Naive thymus-derived CD4-positive, alpha-beta T cell (primary cell): Measurements from ENCODE around the gene SEPTIN14. TPM values are rescaled to one million over a fixed set of nuclear protein-coding genes. Genes with fewer than 3 reads are reported as not detected.
A peak's percentile ranks its signal among the peaks of the same experiment; 100 is the strongest.
"Not testable (repeated sequence)": the region's sequence is repeated elsewhere in the genome, so short reads cannot be mapped to it uniquely, and the experiment has no call there.

Source experiments
- ATAC-seq: fragments of 150-1000 bp; cut with Tn5 transposase; 2 replicates; pipeline ENCODE4 v1.10.0; 2021; ENCODE audit warnings: mild to moderate bottlenecking, moderate library complexity
- CTCF ChIA-PET: fragments of 350-600 bp; sonication (Branson Sonifier 250); formaldehyde crosslinking; loops from one replicate; lab custom pipeline; 2021; ENCODE audit warnings: antibody characterized with exemption; lab: Charles Lee
- POLR2A ChIA-PET: fragments of 350-600 bp; sonication (Branson Sonifier 250); formaldehyde crosslinking; loops from one replicate; lab custom pipeline; 2021; ENCODE audit warnings: antibody characterized with exemption, inconsistent platforms; lab: Charles Lee
- DNase-seq, 9 donors: peaks; one replicate each; pipeline versions ENCODE4 v3.0.0 to v3.0.0-alpha.2; 2020 to 2022; ENCODE audit warnings: mixed read lengths in 1 of 9
- H3K27ac ChIP-seq: one replicate; pipeline ENCODE4 v1.7.0; 2013; ENCODE audit warnings: mild to moderate bottlenecking, low read depth, low read length, moderate library complexity
- H3K27me3 ChIP-seq, 2 donors: one replicate each; pipeline ENCODE4 v1.7.0; 2013; ENCODE audit warnings: low read length in 2 of 2, mild to moderate bottlenecking in 2 of 2, moderate library complexity in 2 of 2; ENCODE audit not compliant: control insufficient read depth in 2 of 2, insufficient read depth in 2 of 2
- H3K36me3 ChIP-seq, 3 experiments: 1 replicate in 2 of 3; 2 replicates in 1 of 3; pipeline ENCODE4 v1.7.0; 2013; ENCODE audit warnings: low read length in 3 of 3, mild to moderate bottlenecking in 3 of 3, moderate library complexity in 1 of 3; ENCODE audit not compliant: insufficient read depth in 3 of 3, control insufficient read depth in 2 of 3
- H3K4me1 ChIP-seq, 2 donors: one replicate each; pipeline ENCODE4 v1.7.0; 2013; ENCODE audit warnings: low read length in 2 of 2, mild to moderate bottlenecking in 2 of 2, moderate library complexity in 1 of 2; ENCODE audit not compliant: control insufficient read depth in 2 of 2, insufficient read depth in 2 of 2
- H3K4me3 ChIP-seq: 2 replicates; pipeline ENCODE4 v1.7.0; 2013; ENCODE audit warnings: mild to moderate bottlenecking, low read length
- H3K9me3 ChIP-seq, 3 experiments: 1 replicate in 2 of 3; 2 replicates in 1 of 3; pipeline ENCODE4 v1.7.0; 2013; ENCODE audit warnings: low read length in 3 of 3; ENCODE audit not compliant: control insufficient read depth in 2 of 3
- H3K27ac Mint-ChIP-seq, 9 donors: one replicate each; pipeline ENCODE4 v1.8.0; 2020 to 2022; ENCODE audit warnings: mixed read lengths in 9 of 9, mild to moderate bottlenecking in 8 of 9, moderate library complexity in 5 of 9, inconsistent platforms in 2 of 9
- H3K27me3 Mint-ChIP-seq, 5 donors: one replicate each; pipeline ENCODE4 v1.8.0; 2021 to 2022; ENCODE audit warnings: mixed read lengths in 5 of 5, mild to moderate bottlenecking in 1 of 5
- H3K36me3 Mint-ChIP-seq, 5 donors: one replicate each; pipeline ENCODE4 v1.8.0; 2020 to 2022; ENCODE audit warnings: mixed read lengths in 5 of 5, mild to moderate bottlenecking in 3 of 5, inconsistent platforms in 1 of 5
- H3K4me1 Mint-ChIP-seq, 7 donors: one replicate each; pipeline ENCODE4 v1.8.0; 2020 to 2022; ENCODE audit warnings: mixed read lengths in 7 of 7, mild to moderate bottlenecking in 3 of 7, inconsistent platforms in 1 of 7
- H3K4me3 Mint-ChIP-seq, 10 donors: one replicate each; pipeline ENCODE4 v1.8.0; 2020 to 2022; ENCODE audit warnings: mild to moderate bottlenecking in 10 of 10, mixed read lengths in 10 of 10, moderate library complexity in 6 of 10, inconsistent platforms in 2 of 10
- H3K9me3 Mint-ChIP-seq, 11 donors: one replicate each; pipeline ENCODE4 v1.8.0; 2020 to 2022; ENCODE audit warnings: mixed read lengths in 11 of 11, mild to moderate bottlenecking in 4 of 11, inconsistent platforms in 1 of 11, moderate library complexity in 1 of 11
- intact Hi-C, 2 donors: fragments of 100-400 bp; cut with micrococcal nuclease; formaldehyde crosslinking; loops; one replicate each; pipeline ENCODE4 v1.15.1; 2023
- polyA plus RNA-seq, 2 donors: library from polyadenylated mRNA; unstranded; fragments of 300-500 nt; fragmentation: Illumina TruSeq; gene quantifications; one replicate each; pipeline ENCODE4 v1.2.3, GENCODE V29; 2021
- total RNA-seq, 6 experiments: library from RNA in 5 of 6; stranded (reverse) in 5 of 6; gene quantifications; 1 replicate in 5 of 6; 2 replicates in 1 of 6; pipeline ENCODE4 v1.2.3 and lab custom pipeline; 2021 to 2026

Gene SEPTIN14
- total and polyA plus RNA-seq, 7 experiments from 2014 or later: not detected

DNA sequence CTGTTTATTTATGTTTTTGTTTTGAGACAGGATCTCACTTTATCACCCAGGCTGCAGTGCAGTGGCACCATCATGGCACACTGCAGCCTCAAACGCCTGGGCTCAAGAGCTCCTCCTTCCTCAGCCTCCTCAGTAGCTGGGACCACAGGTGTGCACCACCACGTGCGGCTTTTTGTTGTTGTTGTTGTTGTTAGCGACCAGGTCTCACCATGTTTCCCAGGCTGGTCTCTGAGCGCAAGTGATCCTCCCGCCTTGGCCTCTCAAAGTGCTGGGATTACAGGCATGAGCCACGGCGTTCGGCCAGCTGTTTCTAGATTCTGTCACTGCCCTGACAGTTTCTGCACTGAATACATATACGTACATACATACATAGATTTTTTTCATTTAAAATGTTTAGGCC lies 25.8 kb upstream of the SEPTIN14 start:
- peak in 1 of 9 donors; percentile 5 for DNase-seq
- intact Hi-C loops: loop anchor here (5.0 to 10.0 kb wide), 4 partner anchors 174 to 1131 kb away; partner anchors contain the start of genes LANCL2 (in 1 of the 2), SEC61G (in 1 of the 2) and SUMF2 (in 1 of the 2)
- H3K9me3 ChIP-seq, ATAC-seq, H3K27ac ChIP-seq, H3K27me3 ChIP-seq, POLR2A ChIA-PET, H3K27me3 Mint-ChIP-seq, H3K4me1 ChIP-seq, H3K4me3 ChIP-seq, H3K36me3 Mint-ChIP-seq, H3K36me3 ChIP-seq, H3K9me3 Mint-ChIP-seq: not testable (repeated sequence)
- Mint-ChIP-seq H3K4me1 (peaks cover 0 to 10% (median 5%) of the 10 kb centered on the region in 7 donors), H3K4me3 (peak overlapping the region; percentile 82 to 89 (median 86)), H3K27ac (peak overlapping the region; percentile 83 to 94 (median 90))
- CTCF ChIA-PET: interaction anchor here (1.0 kb wide), 1 partner anchor 75 kb away, joined by 3 read pairs; no protein-coding TSS in a partner anchor

DNA sequence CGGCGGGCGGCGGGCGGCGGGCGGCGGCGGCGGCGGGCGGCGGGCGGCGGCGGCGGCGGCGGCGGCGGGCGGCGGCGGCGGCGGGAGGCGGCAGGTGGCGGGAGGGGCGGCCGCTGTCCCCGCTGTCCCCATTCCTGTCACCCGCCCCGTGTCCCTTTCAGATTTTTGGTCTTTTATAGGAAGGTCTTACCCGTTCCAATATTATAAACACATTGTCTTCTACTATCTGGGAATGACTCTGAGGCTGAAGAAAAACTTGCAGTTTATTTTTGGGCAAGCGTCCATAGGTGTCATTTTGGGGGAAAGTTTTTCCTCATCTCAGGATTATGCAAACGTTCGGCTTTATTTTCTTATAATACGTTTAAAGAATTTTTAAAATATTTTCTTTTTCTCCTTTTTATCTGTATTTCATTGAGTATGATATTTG lies 25.3 kb upstream of the SEPTIN14 start:
- DNase-seq (peak in 2 of 9 donors; percentile 2 to 6), ATAC-seq (no peak)
- Mint-ChIP-seq H3K9me3 (peaks cover 0 to 3% (median 0%) of the 10 kb centered on the region in 11 donors), H3K27me3 (no peaks in the 10 kb centered on the region), H3K27ac (peak overlapping the region; percentile 83 to 94 (median 90)), H3K4me3 (peak overlapping the region; percentile 82 to 89 (median 86)), H3K36me3 (no peaks in the 10 kb centered on the region), H3K4me1 (peaks cover 0 to 10% (median 5%) of the 10 kb centered on the region in 7 donors)
- ChIA-PET POLR2A (no interaction called here), CTCF (interaction anchor here (1.0 kb wide), 1 partner anchor 76 kb away, joined by 3 read pairs; no protein-coding TSS in a partner anchor)
- Histone ChIP-seq H3K27me3 (no peaks in the 10 kb centered on the region), H3K27ac (peak overlapping the region; percentile 61), H3K9me3 (no peaks in the 10 kb centered on the region), H3K4me1 (no peaks in the 10 kb centered on the region), H3K4me3 (peak overlapping the region; percentile 46), H3K36me3 (peaks cover 0 to 3% (median 0%) of the 10 kb centered on the region in 3 experiments)
- intact Hi-C loops: loop anchor here (1.0 to 10.0 kb wide), 13 partner anchors 63 to 1131 kb away; partner anchors contain the start of genes MRPS17 (in 2 of the 2), NIPSNAP2 (in 2 of the 2), SEC61G (in 2 of the 2) and CCT6A (in 1 of the 2)

DNA sequence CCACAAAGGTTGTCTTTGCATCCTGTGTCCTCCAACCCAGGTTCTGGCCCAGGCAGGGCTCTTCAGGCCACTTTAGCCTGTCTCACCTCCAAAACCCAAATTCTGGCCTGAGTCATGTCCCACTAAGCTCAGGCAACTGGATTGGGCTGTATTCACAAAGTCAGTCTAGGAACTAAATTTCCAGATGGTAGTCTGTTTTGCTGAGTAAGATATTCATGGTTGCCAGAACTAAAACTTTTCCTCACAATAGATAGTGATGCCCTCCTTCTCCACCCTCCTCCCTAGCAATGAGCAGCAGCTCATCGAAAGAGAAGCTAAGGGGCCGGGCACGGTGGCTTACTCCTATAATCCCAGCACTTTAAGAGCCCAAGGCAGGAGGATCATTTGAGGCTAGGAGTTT lies 21.8 kb upstream of the SEPTIN14 start:
- intact Hi-C loops: loop anchor here in 1 of 2 donors (10.0 kb wide), 1 partner anchor 240 kb away; no protein-coding TSS in a partner anchor
- no peaks in the 10 kb centered on the region for H3K27me3 Mint-ChIP-seq
- peaks cover 0 to 10% (median 5%) of the 10 kb centered on the region in 7 donors for H3K4me1 Mint-ChIP-seq
- no peaks in the 10 kb centered on the region for H3K27me3 ChIP-seq
- ChIA-PET CTCF (no interaction called here), POLR2A (no interaction called here)
- no peaks in the 10 kb centered on the region for H3K36me3 Mint-ChIP-seq
- ATAC-seq (no peak), DNase-seq (no peak)
- no peaks in the 10 kb centered on the region for H3K4me1 ChIP-seq
- H3K4me3 Mint-ChIP-seq: no peak overlapping the region
- H3K27ac ChIP-seq: no peak overlapping the region
- peaks cover 0 to 3% (median 0%) of the 10 kb centered on the region in 3 experiments for H3K36me3 ChIP-seq
- H3K9me3 Mint-ChIP-seq: peaks cover 0 to 3% (median 0%) of the 10 kb centered on the region in 11 donors
- H3K9me3 ChIP-seq: no peaks in the 10 kb centered on the region
- no peak overlapping the region for H3K4me3 ChIP-seq
- peak overlapping the region in 1 of 9 donors; percentile 59 for H3K27ac Mint-ChIP-seq

DNA sequence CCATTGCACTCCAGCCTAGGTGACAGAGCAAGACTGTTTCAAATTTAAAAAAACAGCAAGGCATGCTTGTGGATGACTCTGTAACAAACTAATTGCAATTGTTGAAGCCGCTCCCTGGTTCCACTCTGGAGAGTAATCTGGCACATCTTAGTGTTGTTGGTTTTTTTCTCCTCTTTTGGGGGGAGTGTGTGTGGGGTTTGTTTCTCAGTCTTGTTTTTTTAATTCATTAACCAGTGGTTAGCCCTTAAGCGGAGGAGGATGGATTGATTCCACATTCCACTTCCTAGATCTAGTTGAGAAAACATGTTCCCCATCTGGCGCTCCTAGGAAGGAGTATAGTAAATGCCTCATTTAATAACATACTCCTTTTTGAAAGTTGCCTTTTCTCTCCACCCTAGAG lies 16.1 kb upstream of the SEPTIN14 start:
- H3K4me3 ChIP-seq: no peak overlapping the region
- H3K9me3 ChIP-seq: no peaks in the 10 kb centered on the region
- intact Hi-C loops: no loop called here
- Mint-ChIP-seq H3K4me1 (peaks cover 0 to 2% (median 0%) of the 10 kb centered on the region in 7 donors), H3K9me3 (no peaks in the 10 kb centered on the region), H3K27me3 (no peaks in the 10 kb centered on the region), H3K4me3 (no peak overlapping the region), H3K27ac (no peak overlapping the region), H3K36me3 (no peaks in the 10 kb centered on the region)
- no peaks in the 10 kb centered on the region for H3K4me1 ChIP-seq
- H3K27me3 ChIP-seq: no peaks in the 10 kb centered on the region
- H3K36me3 ChIP-seq: no peaks in the 10 kb centered on the region
- ATAC-seq (no peak), DNase-seq (no peak)
- ChIA-PET POLR2A (interaction anchor here (0.7 kb wide), 1 partner anchor 186 kb away, joined by 3 read pairs; the partner anchor contains the start of gene SUMF2), CTCF (no interaction called here)
- H3K27ac ChIP-seq: no peak overlapping the region

DNA sequence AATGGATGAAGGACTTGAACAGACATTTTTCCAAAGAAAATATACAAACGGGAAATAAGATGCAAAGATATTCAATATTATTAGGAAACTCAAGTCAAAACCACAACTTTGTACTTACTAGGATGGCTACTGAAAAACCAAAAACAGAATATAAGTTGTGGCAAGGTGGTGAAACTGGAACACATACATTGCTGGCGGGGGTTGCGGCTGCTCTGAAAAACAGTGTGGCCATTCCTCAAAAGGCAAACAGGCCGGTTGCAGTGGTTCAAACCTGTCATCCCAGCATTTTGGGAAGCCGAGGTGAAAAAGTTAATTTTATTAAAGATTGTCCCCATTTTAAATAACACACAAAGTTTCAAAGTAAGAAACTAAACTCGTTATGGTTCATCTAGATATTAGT lies 14.8 kb upstream of the SEPTIN14 start:
- CTCF ChIA-PET: interaction anchor here (0.6 kb wide), 1 partner anchor 181 kb away, joined by 3 read pairs; no protein-coding TSS in a partner anchor
- intact Hi-C loops: no loop called here
- Histone ChIP-seq H3K27ac (no peak overlapping the region), H3K9me3 (no peaks in the 10 kb centered on the region), H3K27me3 (no peaks in the 10 kb centered on the region), H3K36me3 (no peaks in the 10 kb centered on the region), H3K4me3 (no peak overlapping the region), H3K4me1 (no peaks in the 10 kb centered on the region)
- H3K4me3 Mint-ChIP-seq: no peak overlapping the region
- H3K36me3 Mint-ChIP-seq: no peaks in the 10 kb centered on the region
- H3K9me3 Mint-ChIP-seq: no peaks in the 10 kb centered on the region
- H3K27me3 Mint-ChIP-seq: no peaks in the 10 kb centered on the region
- POLR2A ChIA-PET: no interaction called here
- no peak for ATAC-seq
- peaks cover 0 to 2% (median 0%) of the 10 kb centered on the region in 7 donors for H3K4me1 Mint-ChIP-seq
- H3K27ac Mint-ChIP-seq: no peak overlapping the region
- DNase-seq: no peak

DNA sequence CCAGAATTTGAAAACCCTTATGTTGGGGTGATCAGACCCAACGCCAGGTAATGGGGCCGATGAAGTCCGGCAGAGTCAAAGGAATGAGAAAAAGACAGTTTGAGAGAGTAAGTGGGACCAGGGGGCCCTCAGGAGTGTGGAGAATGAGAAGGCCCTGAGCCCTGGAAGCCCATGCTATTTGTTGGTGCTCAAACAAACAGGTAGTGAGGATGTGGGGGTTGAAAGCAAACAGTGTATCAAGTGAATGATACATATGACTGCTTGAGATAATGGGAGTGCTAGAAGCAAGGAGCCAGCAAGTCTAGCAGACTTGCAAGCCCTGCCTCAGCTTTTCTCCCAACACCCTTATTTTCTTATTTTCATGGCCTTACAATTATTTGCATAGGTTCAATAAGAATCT lies 11.2 kb upstream of the SEPTIN14 start:
- CTCF ChIA-PET: no interaction called here
- H3K4me3 Mint-ChIP-seq: no peak overlapping the region
- Histone ChIP-seq H3K27ac (no peak overlapping the region), H3K9me3 (no peaks in the 10 kb centered on the region), H3K27me3 (no peaks in the 10 kb centered on the region), H3K4me3 (no peak overlapping the region), H3K36me3 (no peaks in the 10 kb centered on the region), H3K4me1 (no peaks in the 10 kb centered on the region)
- DNase-seq (no peak), ATAC-seq (no peak)
- peak overlapping the region in 1 of 9 donors; percentile 39 for H3K27ac Mint-ChIP-seq
- POLR2A ChIA-PET: no interaction called here
- no peaks in the 10 kb centered on the region for H3K36me3 Mint-ChIP-seq
- peaks cover 0 to 9% (median 0%) of the 10 kb centered on the region in 5 donors for H3K27me3 Mint-ChIP-seq
- peaks cover 0 to 3% (median 0%) of the 10 kb centered on the region in 11 donors for H3K9me3 Mint-ChIP-seq
- peaks cover 0 to 1% (median 0%) of the 10 kb centered on the region in 7 donors for H3K4me1 Mint-ChIP-seq
- intact Hi-C loops: no loop called here
